GM12801 (cell line): ENCODE results near the gene GRIK5.

Experiments used
- CTCF ChIP-seq: IDR thresholded peaks from one replicate; pipeline ENCODE4 v1.5.1; 2011; ENCODE audit warnings: control low read depth; ENCODE audit not compliant: insufficient read length; ENCODE audit errors: extremely low read depth

GRIK5 gene

GRCh38 chr19:42069619-42070351 lies at the start of gene GRIK5:
TSS of gene GRIK5 (minus strand) at chr19:42070206. CDS start at chr19:42065770, 4,436 bp downstream.
- no peak for TF ChIP-seq CTCF

- no peak for TF ChIP-seq CTCF
Measured at GRCh38 chr19:42117076-42117475, 47.1 kb upstream of the GRIK5 start.

- no peak for TF ChIP-seq CTCF
Measured at GRCh38 chr19:42116308-42117075, 46.5 kb upstream of the GRIK5 start.

GRCh38 chr19:42115705-42116104 lies 45.7 kb upstream of the GRIK5 start:
- TF ChIP-seq CTCF, result no peak

GRCh38 chr19:42115219-42115618 lies 45.2 kb upstream of the GRIK5 start:
- no peak for TF ChIP-seq CTCF

GRCh38 chr19:42114412-42114811 lies 44.4 kb upstream of the GRIK5 start:
- TF ChIP-seq CTCF, result no peak

GRCh38 chr19:42113641-42114348 lies 43.8 kb upstream of the GRIK5 start:
- TF ChIP-seq CTCF, result no peak
